Right kidney (tissue), 9 donors: Measurements from ENCODE around the gene ATP6V1A.

Experiments used
- DNase-seq: peaks from one replicate; pipeline ENCODE4 v3.0.0-alpha.2; 2016
- long read RNA-seq, 8 donors: transcript quantifications; one replicate each; lab custom pipeline, GENCODE V29; 2026

Gene ATP6V1A
- long read RNA-seq, donor 1, full-length matches to known transcripts: 10 of 57 reads
- long read RNA-seq, donor 1, partial matches to known transcripts: 47 of 57 reads
- long read RNA-seq, donor 1, other reads (novel, unspliced or antisense): 0 of 57 reads
- long read RNA-seq, donor 2, full-length matches to known transcripts: 5 of 5 reads
- long read RNA-seq, donor 2, partial matches to known transcripts: 0 of 5 reads
- long read RNA-seq, donor 2, other reads (novel, unspliced or antisense): 0 of 5 reads
- long read RNA-seq, donor 3, full-length matches to known transcripts: 14 of 25 reads
- long read RNA-seq, donor 3, partial matches to known transcripts: 11 of 25 reads
- long read RNA-seq, donor 3, other reads (novel, unspliced or antisense): 0 of 25 reads
- long read RNA-seq, donor 4, full-length matches to known transcripts: 14 of 14 reads
- long read RNA-seq, donor 4, partial matches to known transcripts: 0 of 14 reads
- long read RNA-seq, donor 4, other reads (novel, unspliced or antisense): 0 of 14 reads
- long read RNA-seq, donor 5, full-length matches to known transcripts: 8 of 8 reads
- long read RNA-seq, donor 5, partial matches to known transcripts: 0 of 8 reads
- long read RNA-seq, donor 5, other reads (novel, unspliced or antisense): 0 of 8 reads
- long read RNA-seq, donor 6, full-length matches to known transcripts: 8 of 70 reads
- long read RNA-seq, donor 6, partial matches to known transcripts: 62 of 70 reads
- long read RNA-seq, donor 6, other reads (novel, unspliced or antisense): 0 of 70 reads
- long read RNA-seq, donor 7, full-length matches to known transcripts: 18 of 18 reads
- long read RNA-seq, donor 7, partial matches to known transcripts: 0 of 18 reads
- long read RNA-seq, donor 7, other reads (novel, unspliced or antisense): 0 of 18 reads
- long read RNA-seq, donor 8, full-length matches to known transcripts: 11 of 11 reads
- long read RNA-seq, donor 8, partial matches to known transcripts: 0 of 11 reads
- long read RNA-seq, donor 8, other reads (novel, unspliced or antisense): 0 of 11 reads

- peak; percentile 97 for DNase-seq
Measured at GRCh38 chr3:113746548-113747282, at the start of gene ATP6V1A. ATP6V1A (plus strand) TSS chr3:113747035; CDS start chr3:113778754, 31,719 bp downstream.

- DNase-seq: no peak
Measured at GRCh38 chr3:113697500-113698090, 49.2 kb upstream of the ATP6V1A start.

- no peak for DNase-seq
Measured at GRCh38 chr3:113698213-113698742, 48.6 kb upstream of the ATP6V1A start.

DNA sequence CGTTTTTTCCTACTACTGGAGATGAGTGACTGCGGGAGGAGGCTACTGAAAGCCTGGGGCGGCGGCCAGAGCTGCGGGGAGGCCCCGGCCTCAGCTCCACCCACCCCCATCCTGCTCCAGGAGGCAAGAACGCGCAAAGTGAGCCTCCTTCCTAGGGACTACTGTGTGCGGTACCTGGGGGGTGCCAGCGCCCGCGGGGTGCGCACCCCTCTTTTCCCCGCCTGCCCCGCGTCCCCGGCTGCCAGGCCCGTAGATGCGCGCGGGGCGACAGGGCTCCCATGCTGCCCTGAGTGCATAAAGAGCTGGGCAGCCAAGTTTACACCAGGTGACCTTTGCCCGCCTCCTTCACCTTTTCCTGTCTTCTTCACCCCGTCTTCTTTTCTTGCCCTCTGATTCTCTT is 47.9 kb upstream of the ATP6V1A start:
- DNase-seq: peak; percentile 63

- DNase-seq: no peak
Measured at GRCh38 chr3:113707835-113708234, 39.0 kb upstream of the ATP6V1A start.

GRCh38 chr3:113712129-113712528 is 34.7 kb upstream of the ATP6V1A start:
- DNase-seq: no peak

DNA sequence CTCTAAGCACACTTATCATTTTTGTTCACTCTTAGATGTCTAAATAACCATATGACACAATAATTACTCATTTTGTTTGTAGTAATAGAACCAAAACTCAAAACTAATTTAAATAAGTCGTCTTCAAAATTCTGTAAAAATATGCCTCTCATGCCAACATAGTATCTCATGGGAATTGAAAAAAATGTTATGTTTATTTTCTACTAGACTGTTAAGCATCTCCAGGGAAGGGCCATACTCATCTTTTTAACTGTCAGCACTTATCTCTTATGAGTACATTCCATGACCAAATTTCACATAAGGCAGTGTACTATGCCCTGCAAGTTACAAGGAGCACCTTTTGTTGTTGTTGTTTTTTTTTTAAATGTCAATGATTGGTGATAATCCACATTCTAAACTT is 32.1 kb upstream of the ATP6V1A start:
- no peak for DNase-seq

DNA sequence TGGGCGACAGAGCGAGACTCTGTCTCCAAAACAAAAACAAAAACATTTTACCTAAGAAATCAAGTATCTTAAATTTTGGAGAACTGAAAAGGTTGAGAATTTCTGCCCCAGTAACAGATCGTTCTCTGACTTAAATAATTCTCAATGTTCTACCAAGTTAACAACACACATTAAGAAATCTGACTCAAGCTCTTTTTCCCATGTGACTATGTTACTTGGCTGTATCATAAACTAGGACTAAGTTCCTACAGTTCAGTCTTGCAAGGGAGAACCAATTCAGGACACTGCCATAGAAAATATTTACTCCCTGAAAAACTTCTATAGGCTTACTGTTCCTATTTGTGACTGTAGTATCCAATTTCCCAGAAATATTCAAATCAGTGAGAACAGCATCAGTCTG is 29.5 kb upstream of the ATP6V1A start:
- no peak for DNase-seq

DNA sequence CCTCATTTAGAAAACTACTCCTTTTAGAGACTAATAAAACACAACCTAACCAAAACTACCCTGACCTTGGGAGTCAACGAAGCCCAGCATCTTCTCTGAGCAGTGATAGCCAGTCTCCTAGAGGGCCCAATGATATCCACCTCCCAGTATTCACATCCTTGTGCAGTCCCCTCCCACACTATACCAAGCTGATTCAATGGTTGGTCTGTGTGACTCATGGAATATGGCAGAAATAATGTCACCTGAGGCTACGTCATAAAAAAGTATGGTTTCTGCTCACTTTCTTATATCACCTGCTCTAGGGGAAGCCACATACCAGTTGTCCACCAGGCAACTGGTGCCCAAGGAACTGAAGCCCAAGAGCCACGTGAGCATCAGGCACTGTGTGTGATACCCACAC is 29.0 kb upstream of the ATP6V1A start:
- no peak for DNase-seq

DNA sequence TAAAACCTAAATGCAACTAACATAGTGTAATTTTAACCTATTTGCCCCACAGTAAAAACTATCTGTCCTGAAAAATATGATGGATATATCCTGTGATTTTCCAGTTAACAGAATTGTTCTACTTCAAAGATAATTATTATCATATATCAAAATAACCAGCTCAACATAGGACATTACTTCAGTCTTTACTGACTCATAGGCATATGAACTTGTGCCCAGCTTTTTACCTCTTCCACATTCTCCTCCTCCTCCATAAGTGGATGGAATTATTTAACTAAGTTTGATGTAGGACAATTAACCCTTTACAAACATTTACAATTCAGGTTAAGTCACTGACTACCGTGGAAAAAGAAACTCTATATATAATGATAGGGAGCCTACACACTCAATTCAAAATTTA is 27.5 kb upstream of the ATP6V1A start:
- no peak for DNase-seq

DNA sequence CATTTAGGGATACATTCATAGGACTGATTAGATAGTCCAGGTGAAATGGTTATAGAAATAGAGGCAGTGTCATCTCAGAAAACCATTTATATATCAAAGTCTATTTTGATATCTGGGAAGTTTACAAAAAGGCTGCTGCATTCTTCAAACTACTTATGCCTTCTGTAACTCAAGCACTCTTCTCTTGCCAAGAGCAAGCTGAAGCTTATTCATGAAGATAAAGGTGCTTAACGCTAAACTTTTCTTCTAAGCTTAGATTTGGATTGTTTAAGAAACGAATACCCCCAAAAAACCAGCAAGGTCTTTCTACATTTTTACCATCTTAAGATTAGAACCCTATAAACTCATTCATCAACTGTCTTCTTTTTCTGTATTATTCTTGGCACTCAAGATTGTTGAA is 27.1 kb upstream of the ATP6V1A start:
- DNase-seq: no peak

GRCh38 chr3:113721636-113722035 is 25.2 kb upstream of the ATP6V1A start:
- DNase-seq: no peak

- no peak for DNase-seq
Measured at GRCh38 chr3:113728661-113729060, 18.2 kb upstream of the ATP6V1A start.

DNA sequence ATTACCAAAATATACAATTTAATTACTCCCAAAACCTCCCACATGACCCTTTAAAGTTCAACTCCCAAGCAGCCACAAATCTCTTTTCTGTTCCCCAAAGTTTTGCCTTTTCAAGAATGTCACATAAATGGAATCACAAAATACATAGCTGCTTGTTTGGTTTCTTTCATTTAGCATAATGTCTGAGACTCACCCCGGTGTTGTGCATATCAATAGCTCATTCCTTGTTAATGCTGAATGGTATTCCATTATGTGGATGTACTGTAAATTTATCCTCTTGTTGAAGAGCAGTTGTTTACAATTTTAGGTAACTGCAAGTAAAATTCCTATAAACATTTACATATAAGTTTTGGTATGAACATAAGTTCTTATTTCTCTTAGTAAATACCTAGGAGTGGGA is 16.3 kb upstream of the ATP6V1A start:
- no peak for DNase-seq

- no peak for DNase-seq
Measured at GRCh38 chr3:113731694-113732093, 15.1 kb upstream of the ATP6V1A start.

DNA sequence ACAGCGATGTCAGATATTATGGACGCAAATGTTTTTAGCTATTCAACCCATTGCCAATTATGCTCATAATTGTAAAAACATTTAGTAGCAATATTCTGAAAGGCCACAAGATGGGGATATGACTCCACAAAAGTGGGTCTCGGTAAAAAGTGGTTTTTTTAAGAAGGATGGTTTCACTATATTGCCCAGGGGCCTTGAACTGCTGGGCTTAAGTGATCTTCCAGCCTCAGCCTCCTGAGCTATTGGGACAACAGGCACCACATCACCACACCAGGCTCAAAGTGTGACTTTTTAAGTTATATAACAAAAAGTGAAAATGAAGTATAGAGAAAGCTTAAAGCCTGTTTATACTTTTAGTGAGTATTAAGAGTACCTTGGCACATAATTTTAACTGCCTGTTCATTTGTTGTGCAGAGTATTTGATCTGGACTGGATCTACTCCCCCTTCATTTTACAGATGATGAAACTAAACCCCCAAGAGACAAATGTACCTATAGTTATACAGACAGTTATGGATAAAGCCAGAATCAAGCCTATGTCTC is 10.2 kb upstream of the ATP6V1A start:
- DNase-seq: peak; percentile 19

DNA sequence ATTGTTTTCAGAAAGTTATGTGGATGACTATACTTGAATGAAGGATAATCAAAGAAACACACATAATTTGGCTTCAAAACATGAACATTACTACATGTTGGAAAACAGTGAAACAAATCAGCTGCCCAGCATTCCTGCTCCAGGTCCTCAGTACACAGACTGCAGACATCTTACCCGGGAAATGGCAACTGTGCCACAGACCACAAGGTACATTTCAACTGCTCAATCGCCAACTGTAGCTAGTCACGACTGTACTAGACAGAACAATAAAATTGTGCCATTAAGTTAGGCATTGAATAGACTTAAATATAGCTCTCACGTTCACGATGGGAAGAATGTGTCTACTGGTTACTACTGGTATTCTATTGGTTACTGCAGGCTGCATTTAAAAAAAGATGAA is 5.7 kb upstream of the ATP6V1A start:
- no peak for DNase-seq

DNA sequence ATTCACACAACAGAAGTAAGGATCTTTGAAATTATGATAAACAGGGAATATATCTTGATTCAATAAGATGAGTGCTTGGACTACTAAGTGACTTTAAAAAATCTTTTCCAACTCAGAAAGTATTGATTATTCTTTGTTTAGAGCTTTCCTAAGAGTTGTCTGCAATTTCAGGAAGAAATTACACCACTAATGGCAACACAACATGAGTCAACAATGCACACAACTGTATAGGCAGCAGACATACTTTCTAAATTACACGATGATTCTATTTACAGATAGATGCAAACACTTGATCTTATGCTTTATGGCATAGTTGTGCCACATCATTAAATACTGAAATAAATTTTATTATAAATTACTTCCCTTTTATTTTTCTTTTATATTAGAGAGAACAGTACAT is 5.2 kb upstream of the ATP6V1A start:
- no peak for DNase-seq

- no peak for DNase-seq
Measured at GRCh38 chr3:113743006-113743630, 3.7 kb upstream of the ATP6V1A start.

DNA sequence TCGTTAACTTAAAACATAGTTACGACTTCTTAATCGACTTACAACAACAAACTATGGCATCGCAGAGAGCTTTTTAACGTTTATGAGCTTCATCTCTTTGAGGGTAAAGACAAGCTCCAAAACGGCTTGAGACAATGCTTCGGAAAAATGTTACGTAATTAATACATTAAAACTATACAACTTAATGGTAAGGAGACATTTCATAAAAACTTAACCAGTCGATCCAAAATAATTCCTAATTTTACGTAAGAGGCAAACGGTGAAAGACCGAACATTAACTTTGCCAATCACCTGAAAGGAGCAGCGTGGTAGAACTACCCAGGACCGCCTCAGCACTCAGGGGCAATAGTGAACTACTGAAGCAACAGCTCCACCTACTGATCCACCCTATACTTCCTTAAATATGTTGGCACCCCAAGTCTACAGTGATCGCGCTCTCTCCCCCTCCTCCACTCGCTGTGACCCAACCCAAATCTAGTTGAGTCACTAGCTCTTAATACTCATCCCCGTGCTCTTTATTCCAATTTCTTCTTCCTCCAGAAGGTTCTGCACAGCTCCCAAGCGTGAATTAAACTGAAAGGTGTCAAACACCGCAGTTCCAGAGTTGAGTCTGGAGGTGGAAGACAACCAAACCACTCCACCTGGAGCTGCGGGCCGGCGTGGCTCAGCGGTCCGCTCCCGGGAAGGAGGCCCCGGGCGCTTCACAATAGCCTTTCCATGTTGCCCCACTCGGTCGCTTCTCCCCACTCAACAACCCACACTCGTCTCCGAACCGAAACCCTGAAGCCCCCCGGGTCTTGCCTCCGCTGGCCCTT is 1.7 kb upstream of the ATP6V1A start:
- peak; percentile 90 for DNase-seq
